HG03025 (cell line): Measurements from ENCODE around the gene VSTM4.

Source experiments
- ATAC-seq: cut with Tn5 transposase; IDR thresholded peaks from one replicate; pipeline ENCODE4 v1.9.1; 2021; ENCODE audit warnings: mild to moderate bottlenecking, moderate library complexity; ENCODE audit not compliant: unreplicated experiment, low FRiP score

The VSTM4 gene

GRCh38 chr10:49052069-49052468 is 63.3 kb downstream of the VSTM4 start:
- ATAC-seq = no peak

GRCh38 chr10:49050906-49051305 is 64.4 kb downstream of the VSTM4 start:
- no peak for ATAC-seq

GRCh38 chr10:49050366-49050765 is 65.0 kb downstream of the VSTM4 start:
- no peak for ATAC-seq

- ATAC-seq = no peak
Observed at GRCh38 chr10:49049660-49050059, 65.7 kb downstream of the VSTM4 start.

GRCh38 chr10:49047128-49047639 is 68.1 kb downstream of the VSTM4 start:
- ATAC-seq = no peak

- ATAC-seq = no peak
Observed at GRCh38 chr10:49044293-49045193, 70.8 kb downstream of the VSTM4 start.

- ATAC-seq = no peak
Observed at GRCh38 chr10:49040601-49041000, 74.7 kb downstream of the VSTM4 start.

- no peak for ATAC-seq
Observed at GRCh38 chr10:49039409-49039808, 75.9 kb downstream of the VSTM4 start.

- no peak for ATAC-seq
Observed at GRCh38 chr10:49038711-49039110, 76.6 kb downstream of the VSTM4 start.

GRCh38 chr10:49037187-49037586 is 78.1 kb downstream of the VSTM4 start:
- no peak for ATAC-seq

- no peak for ATAC-seq
Observed at GRCh38 chr10:49036638-49037037, 78.7 kb downstream of the VSTM4 start.

- no peak for ATAC-seq
Observed at GRCh38 chr10:49035920-49036319, 79.4 kb downstream of the VSTM4 start.

- no peak for ATAC-seq
Observed at GRCh38 chr10:49034925-49035324, 80.4 kb downstream of the VSTM4 start.

GRCh38 chr10:49033939-49034338 is 81.4 kb downstream of the VSTM4 start:
- ATAC-seq = no peak

- no peak for ATAC-seq
Observed at GRCh38 chr10:49029666-49030065, 85.7 kb downstream of the VSTM4 start.

- ATAC-seq = no peak
Observed at GRCh38 chr10:49028639-49029038, 86.7 kb downstream of the VSTM4 start.

- ATAC-seq = no peak
Observed at GRCh38 chr10:49025347-49025983, 89.9 kb downstream of the VSTM4 start.

GRCh38 chr10:49024484-49024883 is 90.8 kb downstream of the VSTM4 start:
- ATAC-seq = no peak

- ATAC-seq = no peak
Observed at GRCh38 chr10:49023752-49024151, 91.6 kb downstream of the VSTM4 start.

GRCh38 chr10:49023071-49023470 is 92.3 kb downstream of the VSTM4 start:
- ATAC-seq = no peak

GRCh38 chr10:49021685-49022084 is 93.6 kb downstream of the VSTM4 start:
- ATAC-seq = no peak

- ATAC-seq = no peak
Observed at GRCh38 chr10:49015700-49016099, 99.6 kb downstream of the VSTM4 start.
